HepG2 (cell line): ENCODE results near the gene ZBTB7B. TPM values are rescaled to one million over a fixed set of nuclear protein-coding genes. Genes with fewer than 3 reads are reported as not detected.
A peak's percentile ranks its signal among the peaks of the same experiment; 100 is the strongest.

ENCODE experiments used
- ETV5 ChIP-seq: IDR thresholded peaks from 2 replicates; pipeline ENCODE4 v1.6.1; 2018; ENCODE audit warnings: missing biosample characterization, missing genetic modification reagents, inconsistent platforms, borderline replicate concordance
- HOXA7 ChIP-seq: sonication (generic); formaldehyde crosslinking; IDR thresholded peaks from 2 replicates; pipeline ENCODE4 v1.8.1; 2022; ENCODE audit warnings: mild to moderate bottlenecking, missing genetic modification reagents, moderate library complexity
- IRF2 ChIP-seq: IDR thresholded peaks from 2 replicates; pipeline ENCODE4 v1.6.1; 2018; ENCODE audit warnings: missing genetic modification reagents, missing compliant biosample characterization
- JUND ChIP-seq: sonication (generic); formaldehyde crosslinking; IDR thresholded peaks from 2 replicates; pipeline ENCODE4 v1.8.0; 2022; ENCODE audit warnings: mild to moderate bottlenecking, missing genetic modification reagents
- KAT8 ChIP-seq: IDR thresholded peaks from 2 replicates; pipeline ENCODE4 v1.6.1; 2016; ENCODE audit warnings: missing genetic modification reagents, missing compliant biosample characterization
- KDM1A ChIP-seq: IDR thresholded peaks from 2 replicates; pipeline ENCODE4 v1.6.1; 2016; ENCODE audit warnings: missing compliant biosample characterization
- MEF2D ChIP-seq: sonication (generic); formaldehyde crosslinking; IDR thresholded peaks from 2 replicates; pipeline ENCODE4 v1.5.1; 2020; ENCODE audit warnings: mild to moderate bottlenecking, missing genetic modification reagents
- MEIS1 ChIP-seq: sonication (generic); formaldehyde crosslinking; IDR thresholded peaks from 2 replicates; pipeline ENCODE4 v1.9.0; 2021; ENCODE audit warnings: mild to moderate bottlenecking, missing genetic modification reagents, moderate library complexity, borderline replicate concordance
- NCOA1 ChIP-seq: sonication (generic); formaldehyde crosslinking; IDR thresholded peaks from 2 replicates; pipeline ENCODE4 v1.9.0; 2021; ENCODE audit warnings: missing genetic modification reagents
- SRY ChIP-seq: sonication (generic); formaldehyde crosslinking; IDR thresholded peaks from 2 replicates; pipeline ENCODE4 v1.8.0; 2022; ENCODE audit warnings: mild to moderate bottlenecking, missing genetic modification reagents
- TBX2 ChIP-seq: sonication (generic); formaldehyde crosslinking; IDR thresholded peaks from 2 replicates; pipeline ENCODE4 v1.5.0; 2020; ENCODE audit warnings: missing genetic modification reagents, mild to moderate bottlenecking, borderline replicate concordance
- TSC22D2 ChIP-seq: sonication (generic); formaldehyde crosslinking; IDR thresholded peaks from 2 replicates; pipeline ENCODE4 v1.5.1; 2020; ENCODE audit warnings: missing genetic modification reagents, mild to moderate bottlenecking, borderline replicate concordance
- WIZ ChIP-seq: sonication (generic); formaldehyde crosslinking; IDR thresholded peaks from 2 replicates; pipeline ENCODE4 v1.5.1; 2020; ENCODE audit warnings: mild to moderate bottlenecking, missing genetic modification reagents
- ZNF121 ChIP-seq: sonication (generic); formaldehyde crosslinking; IDR thresholded peaks from 2 replicates; pipeline ENCODE4 v1.5.0; 2020; ENCODE audit warnings: mild to moderate bottlenecking, missing genetic modification reagents
- ZNF331 ChIP-seq: sonication (generic); formaldehyde crosslinking; IDR thresholded peaks from 2 replicates; pipeline ENCODE4 v1.4.0; 2020; ENCODE audit warnings: missing genetic modification reagents
- ZNF766 ChIP-seq: sonication (generic); formaldehyde crosslinking; IDR thresholded peaks from 2 replicates; pipeline ENCODE4 v1.5.0; 2020; ENCODE audit warnings: missing genetic modification reagents, borderline replicate concordance
- polyA plus RNA-seq, 8 experiments: library from polyadenylated mRNA; depleted of rRNA in 3 of 8; stranded (reverse) in 7 of 8; unstranded in 1 of 8; fragments of >200 nt; fragmentation: Illumina TruSeq in 4 of 8; extraction: Trizol in 4 of 8; gene quantifications; 2 replicates each; pipeline versions ENCODE4 v1.2.1 to v1.2.3, GENCODE V29; 2011 to 2016; ENCODE audit warnings: low read depth in 4 of 8, missing spikeins in 1 of 8, mixed read lengths in 1 of 8; ENCODE audit not compliant: insufficient read depth in 1 of 8
- total RNA-seq, 5 experiments: library from RNA; depleted of rRNA; stranded (reverse); fragments of >200 nt; fragmentation: Illumina TruSeq; extraction: Trizol; gene quantifications; 2 replicates each; pipeline ENCODE4 v1.2.3, GENCODE V29; 2016; ENCODE audit warnings: low read depth in 1 of 5
- TF ChIP-seq, protein P1 (sequence below): IDR thresholded peaks from 2 replicates; pipeline ENCODE4 v1.6.1; 2016; ENCODE audit warnings: missing compliant biosample characterization, missing genetic modification reagents, borderline replicate concordance
- TF ChIP-seq, protein P2 (sequence below): sonication (generic); formaldehyde crosslinking; IDR thresholded peaks from 2 replicates; pipeline ENCODE4 v1.4.0; 2020; ENCODE audit warnings: missing genetic modification reagents, borderline replicate concordance
- TF ChIP-seq, protein P3 (sequence below): sonication (generic); formaldehyde crosslinking; IDR thresholded peaks from 2 replicates; pipeline ENCODE4 v1.8.1; 2023; ENCODE audit warnings: mild to moderate bottlenecking, moderate library complexity, missing genetic modification reagents
- TF ChIP-seq, protein P4 (sequence below): sonication (generic); formaldehyde crosslinking; IDR thresholded peaks from 2 replicates; pipeline ENCODE4 v1.4.0; 2020; ENCODE audit warnings: missing genetic modification reagents
- TF ChIP-seq, protein P5 (sequence below): IDR thresholded peaks from 2 replicates; pipeline ENCODE4 v1.6.1; 2016; ENCODE audit warnings: low read depth, control low read depth

Gene ZBTB7B
- total and polyA plus RNA-seq, 2 of the 13 experiments (the other 11 are each of a cell fraction or from before 2014, with no cell fraction given): 15.5 to 17.5 TPM

DNA sequence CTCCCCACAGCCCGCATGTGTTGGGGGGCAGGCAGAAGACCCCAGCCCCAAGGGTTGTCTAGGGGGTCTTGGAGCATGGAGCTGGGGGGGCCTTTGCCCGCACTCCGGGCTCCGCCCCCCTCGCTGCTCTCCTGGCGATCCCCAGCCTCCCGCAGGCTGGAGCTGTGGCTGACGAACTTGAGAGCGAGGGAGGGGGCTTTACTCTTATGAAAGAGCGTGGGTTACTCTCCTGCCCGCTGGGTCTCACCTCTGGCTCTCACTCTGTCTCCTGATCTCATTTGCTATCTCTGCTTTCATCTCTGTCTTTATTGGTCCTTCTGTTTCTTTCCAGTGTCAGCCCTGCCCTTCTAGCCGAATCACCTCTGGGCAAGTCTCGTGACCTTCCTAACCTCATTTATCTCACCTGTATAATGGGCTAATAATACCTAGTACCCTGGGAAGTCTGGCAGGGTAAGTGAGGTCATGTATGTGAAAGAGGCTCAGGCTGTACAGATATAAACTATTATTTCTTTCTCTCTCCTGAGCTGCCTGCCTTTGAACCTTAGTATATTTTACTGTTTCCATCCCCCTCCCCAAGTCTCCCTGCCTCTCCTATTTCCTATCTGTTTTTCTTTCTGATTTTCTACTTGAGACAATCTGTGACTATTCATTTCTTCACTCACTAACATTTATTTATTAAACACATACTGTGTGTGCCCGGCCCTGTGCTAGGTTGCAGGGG, 61.7 kb downstream of the ZBTB7B start (continued):
- TF ChIP-seq, protein P1, sequence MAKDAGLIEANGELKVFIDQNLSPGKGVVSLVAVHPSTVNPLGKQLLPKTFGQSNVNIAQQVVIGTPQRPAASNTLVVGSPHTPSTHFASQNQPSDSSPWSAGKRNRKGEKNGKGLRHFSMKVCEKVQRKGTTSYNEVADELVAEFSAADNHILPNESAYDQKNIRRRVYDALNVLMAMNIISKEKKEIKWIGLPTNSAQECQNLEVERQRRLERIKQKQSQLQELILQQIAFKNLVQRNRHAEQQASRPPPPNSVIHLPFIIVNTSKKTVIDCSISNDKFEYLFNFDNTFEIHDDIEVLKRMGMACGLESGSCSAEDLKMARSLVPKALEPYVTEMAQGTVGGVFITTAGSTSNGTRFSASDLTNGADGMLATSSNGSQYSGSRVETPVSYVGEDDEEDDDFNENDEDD: no peak
- no peak for TF ChIP-seq IRF2 (CRISPR knock-in tag)
- TF ChIP-seq, protein P2, sequence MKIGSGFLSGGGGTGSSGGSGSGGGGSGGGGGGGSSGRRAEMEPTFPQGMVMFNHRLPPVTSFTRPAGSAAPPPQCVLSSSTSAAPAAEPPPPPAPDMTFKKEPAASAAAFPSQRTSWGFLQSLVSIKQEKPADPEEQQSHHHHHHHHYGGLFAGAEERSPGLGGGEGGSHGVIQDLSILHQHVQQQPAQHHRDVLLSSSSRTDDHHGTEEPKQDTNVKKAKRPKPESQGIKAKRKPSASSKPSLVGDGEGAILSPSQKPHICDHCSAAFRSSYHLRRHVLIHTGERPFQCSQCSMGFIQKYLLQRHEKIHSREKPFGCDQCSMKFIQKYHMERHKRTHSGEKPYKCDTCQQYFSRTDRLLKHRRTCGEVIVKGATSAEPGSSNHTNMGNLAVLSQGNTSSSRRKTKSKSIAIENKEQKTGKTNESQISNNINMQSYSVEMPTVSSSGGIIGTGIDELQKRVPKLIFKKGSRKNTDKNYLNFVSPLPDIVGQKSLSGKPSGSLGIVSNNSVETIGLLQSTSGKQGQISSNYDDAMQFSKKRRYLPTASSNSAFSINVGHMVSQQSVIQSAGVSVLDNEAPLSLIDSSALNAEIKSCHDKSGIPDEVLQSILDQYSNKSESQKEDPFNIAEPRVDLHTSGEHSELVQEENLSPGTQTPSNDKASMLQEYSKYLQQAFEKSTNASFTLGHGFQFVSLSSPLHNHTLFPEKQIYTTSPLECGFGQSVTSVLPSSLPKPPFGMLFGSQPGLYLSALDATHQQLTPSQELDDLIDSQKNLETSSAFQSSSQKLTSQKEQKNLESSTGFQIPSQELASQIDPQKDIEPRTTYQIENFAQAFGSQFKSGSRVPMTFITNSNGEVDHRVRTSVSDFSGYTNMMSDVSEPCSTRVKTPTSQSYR (CRISPR knock-in tag): peak; percentile 17; the same call in 1 of the 2 replicates
- TF ChIP-seq MEIS1 (CRISPR knock-in tag): no peak
- TF ChIP-seq SRY (CRISPR knock-in tag): peak; percentile 4; the same call in 1 of the 2 replicates
- no peak for TF ChIP-seq KAT8 (CRISPR knock-in tag)
- TF ChIP-seq TBX2 (CRISPR knock-in tag): no peak
- TF ChIP-seq ETV5 (CRISPR knock-in tag): no peak
- TF ChIP-seq HOXA7 (CRISPR knock-in tag): no peak
- TF ChIP-seq ZNF121 (CRISPR knock-in tag): no peak
- TF ChIP-seq, protein P3, sequence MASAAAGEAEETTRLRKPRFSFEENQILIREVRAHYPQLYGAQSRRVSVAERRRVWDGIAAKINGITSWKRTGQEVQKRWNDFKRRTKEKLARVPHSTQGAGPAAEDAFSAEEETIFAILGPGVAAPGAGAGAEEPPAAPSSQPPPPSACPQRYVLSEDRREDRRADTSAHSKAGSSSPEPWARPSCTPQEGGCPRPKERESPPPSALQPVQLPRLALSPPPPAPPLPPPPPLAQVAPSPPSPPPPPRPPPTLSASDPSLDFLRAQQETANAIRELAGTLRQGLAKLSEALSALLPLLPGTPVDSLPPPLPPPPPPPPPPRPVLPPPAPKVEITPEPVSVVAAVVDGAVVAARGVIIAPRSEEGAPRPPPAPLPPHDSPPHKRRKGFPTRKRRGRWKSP (CRISPR knock-in tag): no peak
- no peak for TF ChIP-seq ZNF331
- TF ChIP-seq, protein P4, sequence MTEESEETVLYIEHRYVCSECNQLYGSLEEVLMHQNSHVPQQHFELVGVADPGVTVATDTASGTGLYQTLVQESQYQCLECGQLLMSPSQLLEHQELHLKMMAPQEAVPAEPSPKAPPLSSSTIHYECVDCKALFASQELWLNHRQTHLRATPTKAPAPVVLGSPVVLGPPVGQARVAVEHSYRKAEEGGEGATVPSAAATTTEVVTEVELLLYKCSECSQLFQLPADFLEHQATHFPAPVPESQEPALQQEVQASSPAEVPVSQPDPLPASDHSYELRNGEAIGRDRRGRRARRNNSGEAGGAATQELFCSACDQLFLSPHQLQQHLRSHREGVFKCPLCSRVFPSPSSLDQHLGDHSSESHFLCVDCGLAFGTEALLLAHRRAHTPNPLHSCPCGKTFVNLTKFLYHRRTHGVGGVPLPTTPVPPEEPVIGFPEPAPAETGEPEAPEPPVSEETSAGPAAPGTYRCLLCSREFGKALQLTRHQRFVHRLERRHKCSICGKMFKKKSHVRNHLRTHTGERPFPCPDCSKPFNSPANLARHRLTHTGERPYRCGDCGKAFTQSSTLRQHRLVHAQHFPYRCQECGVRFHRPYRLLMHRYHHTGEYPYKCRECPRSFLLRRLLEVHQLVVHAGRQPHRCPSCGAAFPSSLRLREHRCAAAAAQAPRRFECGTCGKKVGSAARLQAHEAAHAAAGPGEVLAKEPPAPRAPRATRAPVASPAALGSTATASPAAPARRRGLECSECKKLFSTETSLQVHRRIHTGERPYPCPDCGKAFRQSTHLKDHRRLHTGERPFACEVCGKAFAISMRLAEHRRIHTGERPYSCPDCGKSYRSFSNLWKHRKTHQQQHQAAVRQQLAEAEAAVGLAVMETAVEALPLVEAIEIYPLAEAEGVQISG: peak; percentile 0; the same call in 1 of the 2 replicates
- TF ChIP-seq, protein P5, sequence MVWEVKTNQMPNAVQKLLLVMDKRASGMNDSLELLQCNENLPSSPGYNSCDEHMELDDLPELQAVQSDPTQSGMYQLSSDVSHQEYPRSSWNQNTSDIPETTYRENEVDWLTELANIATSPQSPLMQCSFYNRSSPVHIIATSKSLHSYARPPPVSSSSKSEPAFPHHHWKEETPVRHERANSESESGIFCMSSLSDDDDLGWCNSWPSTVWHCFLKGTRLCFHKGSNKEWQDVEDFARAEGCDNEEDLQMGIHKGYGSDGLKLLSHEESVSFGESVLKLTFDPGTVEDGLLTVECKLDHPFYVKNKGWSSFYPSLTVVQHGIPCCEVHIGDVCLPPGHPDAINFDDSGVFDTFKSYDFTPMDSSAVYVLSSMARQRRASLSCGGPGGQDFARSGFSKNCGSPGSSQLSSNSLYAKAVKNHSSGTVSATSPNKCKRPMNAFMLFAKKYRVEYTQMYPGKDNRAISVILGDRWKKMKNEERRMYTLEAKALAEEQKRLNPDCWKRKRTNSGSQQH (CRISPR knock-in tag): no peak
- peak; percentile 35; the same call in 1 of the 2 replicates for TF ChIP-seq NCOA1 (CRISPR knock-in tag)
- no peak for TF ChIP-seq WIZ (CRISPR knock-in tag)
- no peak for TF ChIP-seq JUND
- no peak for TF ChIP-seq ZNF766 (CRISPR knock-in tag)
- TF ChIP-seq KDM1A (CRISPR knock-in tag): peak; percentile 85
- TF ChIP-seq TSC22D2: no peak
- no peak for TF ChIP-seq MEF2D (CRISPR knock-in tag)
